IPS DF 6.9 (cell line): Measurements from ENCODE around the gene RTN4RL1.

ENCODE experiments used
- DNase-seq: peaks from one replicate; pipeline ENCODE4 v3.0.0-alpha.2; 2013; ENCODE audit warnings: low read depth, low spot score
- H3K27ac ChIP-seq: one replicate; pipeline ENCODE4 v1.5.1; 2013; ENCODE audit warnings: low read length, control low read depth
- H3K27me3 ChIP-seq: 2 replicates; pipeline ENCODE4 v1.6.1; 2013; ENCODE audit warnings: mild to moderate bottlenecking, low read length; ENCODE audit not compliant: control insufficient read depth, insufficient read depth
- H3K36me3 ChIP-seq: 2 replicates; pipeline ENCODE4 v1.6.1; 2013; ENCODE audit warnings: low read length; ENCODE audit not compliant: control insufficient read depth, insufficient read depth
- H3K4me1 ChIP-seq: 2 replicates; pipeline ENCODE4 v1.6.1; 2013; ENCODE audit warnings: low read length; ENCODE audit not compliant: control insufficient read depth, insufficient read depth
- H3K4me3 ChIP-seq: 2 replicates; pipeline ENCODE4 v1.5.1; 2013; ENCODE audit warnings: mild to moderate bottlenecking, low read length
- H3K9me3 ChIP-seq: 2 replicates; pipeline ENCODE4 v1.6.1; 2013; ENCODE audit warnings: low read length, inconsistent platforms; ENCODE audit not compliant: control insufficient read depth, insufficient read depth
- WGBS: extraction: QIAGEN DNeasy Blood & Tissue Kit; methylation state at CpG from one replicate; pipeline ENCODE4 v1.1.7; 2013; ENCODE audit warnings: mixed read lengths, missing lambda C conversion rate; ENCODE audit not compliant: insufficient read length, insufficient coverage; 5-methylcytosine and 5-hydroxymethylcytosine counted together

Gene RTN4RL1

DNA sequence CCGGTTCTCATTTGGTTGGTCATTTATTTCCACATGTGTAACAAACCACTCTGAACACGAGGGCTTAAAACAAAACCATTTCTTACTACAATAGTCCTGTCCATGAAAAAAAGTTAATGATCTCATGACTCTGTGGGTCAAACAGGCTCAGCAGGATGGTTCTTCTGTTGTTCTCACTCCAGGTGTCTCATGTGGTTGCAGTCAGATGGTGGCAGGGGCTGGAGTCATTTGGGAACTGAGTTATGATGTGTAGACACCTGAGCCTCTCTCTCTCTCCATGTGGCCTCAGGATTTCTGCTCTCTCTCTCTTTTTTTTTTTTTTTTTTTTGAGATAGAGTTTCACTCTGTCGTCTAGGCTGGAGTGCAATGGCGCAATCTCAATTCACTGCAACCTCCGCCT, 55.4 kb downstream of the RTN4RL1 start:
- H3K9me3 ChIP-seq: no peaks in the 10 kb centered on the region
- no peaks in the 10 kb centered on the region for H3K36me3 ChIP-seq
- H3K27me3 ChIP-seq: no peaks in the 10 kb centered on the region
- H3K27ac ChIP-seq: no peak overlapping the region
- DNase-seq: no peak
- H3K4me3 ChIP-seq: no peak overlapping the region
- H3K4me1 ChIP-seq: 0 out of 2 replicates have a peak, but pooled peaks cover 1% of the 10 kb centered on the region
- no CpG with 5 or more reads among the region's 5 CpGs for WGBS

DNA sequence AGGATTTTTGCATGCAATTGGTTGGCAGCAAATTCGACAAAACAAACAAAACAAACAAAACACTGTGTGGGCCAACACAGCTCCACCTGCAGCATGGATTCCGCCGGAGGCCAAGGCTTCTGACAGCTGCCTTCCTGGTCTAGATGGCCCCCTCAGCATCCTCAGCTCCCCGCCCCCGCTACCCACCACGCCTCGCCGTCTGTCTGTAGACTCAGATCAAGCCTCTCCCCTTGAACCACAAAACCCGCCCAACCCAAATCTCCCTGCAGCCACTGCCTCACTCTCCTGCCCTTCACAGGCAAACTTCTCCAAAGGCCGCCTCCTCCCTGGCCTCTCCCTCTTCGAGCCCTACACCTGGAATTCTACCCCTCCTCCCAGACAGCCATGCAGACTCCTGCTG, 57.9 kb downstream of the RTN4RL1 start:
- no peaks in the 10 kb centered on the region for H3K9me3 ChIP-seq
- H3K27ac ChIP-seq: no peak overlapping the region
- DNase-seq: peak; percentile 33
- WGBS: no CpG with 5 or more reads among the region's 11 CpGs
- H3K27me3 ChIP-seq: no peaks in the 10 kb centered on the region
- no peaks in the 10 kb centered on the region for H3K36me3 ChIP-seq
- H3K4me1 ChIP-seq: no peaks in the 10 kb centered on the region
- H3K4me3 ChIP-seq: no peak overlapping the region

DNA sequence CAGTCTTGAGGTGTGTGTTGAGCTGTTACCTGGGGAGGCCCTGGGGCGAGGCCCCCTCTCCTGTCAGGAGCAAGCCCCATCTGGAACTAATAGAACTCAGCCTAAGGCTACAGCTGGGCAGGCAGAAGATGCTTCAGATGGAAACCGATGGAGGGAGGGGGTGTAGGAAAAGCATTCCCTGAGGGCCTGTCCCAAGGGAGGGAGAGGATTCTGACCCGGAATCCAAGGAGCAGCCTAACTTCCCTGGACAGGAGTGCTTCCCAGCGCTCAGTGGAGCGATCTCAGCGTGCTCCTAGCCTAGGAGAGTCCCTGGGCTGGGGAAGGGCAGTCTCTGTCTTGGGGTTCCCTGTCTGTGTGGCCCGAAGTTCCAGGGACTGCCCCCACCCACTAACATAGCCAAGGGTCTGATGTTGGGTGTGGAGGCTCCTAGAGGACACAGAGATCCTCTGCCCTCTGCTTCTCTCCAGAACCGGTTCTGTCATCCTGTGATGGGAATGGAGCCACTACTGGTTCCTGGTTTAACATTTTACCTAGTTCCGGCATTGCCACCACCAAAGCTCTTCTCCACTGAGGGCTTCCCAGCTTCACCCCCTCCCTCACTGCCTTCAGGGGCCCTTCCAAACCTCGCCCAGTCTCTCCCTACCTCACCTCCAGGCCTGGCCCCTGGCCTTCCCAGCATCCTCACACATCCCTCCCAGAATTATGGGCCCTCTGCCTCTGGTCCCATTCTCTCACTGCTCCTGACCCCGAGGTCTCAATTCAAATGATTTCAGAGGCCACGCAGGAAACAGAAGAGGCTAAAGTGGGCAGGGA, 58.7 kb downstream of the RTN4RL1 start:
- DNase-seq: no peak
- no peaks in the 10 kb centered on the region for H3K36me3 ChIP-seq
- no CpG with 5 or more reads among the region's 12 CpGs for WGBS
- no peaks in the 10 kb centered on the region for H3K27me3 ChIP-seq
- H3K9me3 ChIP-seq: no peaks in the 10 kb centered on the region
- H3K4me1 ChIP-seq: no peaks in the 10 kb centered on the region
- H3K27ac ChIP-seq: no peak overlapping the region
- no peak overlapping the region for H3K4me3 ChIP-seq

DNA sequence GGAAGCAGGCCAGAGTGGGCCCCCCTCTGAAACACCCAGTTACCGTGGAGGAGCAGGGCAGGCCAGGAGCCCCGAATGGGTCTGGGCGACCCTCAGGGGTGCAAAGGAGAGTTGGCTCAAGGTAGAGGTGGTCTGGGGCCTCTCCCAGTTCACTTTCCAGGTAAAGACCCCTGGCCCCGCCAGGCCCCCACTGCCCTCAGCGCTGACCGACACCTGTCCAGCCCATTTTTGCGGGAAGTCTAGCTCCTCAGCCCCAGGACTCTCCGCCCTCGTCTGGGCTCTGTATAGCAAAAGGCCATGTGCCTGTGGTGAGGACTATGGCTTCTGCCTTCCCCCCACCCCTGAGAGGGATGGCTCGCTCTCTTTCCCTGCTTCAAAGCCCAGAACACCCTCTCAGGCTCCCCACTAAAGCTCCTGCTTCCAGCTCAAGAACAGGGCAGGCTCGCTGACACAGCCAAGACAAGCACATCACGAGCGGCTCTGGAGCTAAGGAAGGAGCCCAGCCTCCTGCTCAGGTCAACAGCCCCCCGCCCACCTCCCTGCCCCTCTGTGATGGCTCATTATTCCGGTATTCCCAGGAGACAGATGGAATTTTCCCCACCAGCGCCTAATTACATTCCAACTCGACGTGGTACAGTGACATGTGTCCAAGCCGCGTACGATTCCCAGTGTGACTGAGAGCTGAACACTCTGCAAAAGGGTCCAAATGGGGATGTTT, 59.4 kb downstream of the RTN4RL1 start:
- WGBS: no CpG with 5 or more reads among the region's 21 CpGs
- no peaks in the 10 kb centered on the region for H3K27me3 ChIP-seq
- no peaks in the 10 kb centered on the region for H3K9me3 ChIP-seq
- no peak overlapping the region for H3K4me3 ChIP-seq
- no peaks in the 10 kb centered on the region for H3K4me1 ChIP-seq
- DNase-seq: no peak
- no peaks in the 10 kb centered on the region for H3K36me3 ChIP-seq
- H3K27ac ChIP-seq: no peak overlapping the region

DNA sequence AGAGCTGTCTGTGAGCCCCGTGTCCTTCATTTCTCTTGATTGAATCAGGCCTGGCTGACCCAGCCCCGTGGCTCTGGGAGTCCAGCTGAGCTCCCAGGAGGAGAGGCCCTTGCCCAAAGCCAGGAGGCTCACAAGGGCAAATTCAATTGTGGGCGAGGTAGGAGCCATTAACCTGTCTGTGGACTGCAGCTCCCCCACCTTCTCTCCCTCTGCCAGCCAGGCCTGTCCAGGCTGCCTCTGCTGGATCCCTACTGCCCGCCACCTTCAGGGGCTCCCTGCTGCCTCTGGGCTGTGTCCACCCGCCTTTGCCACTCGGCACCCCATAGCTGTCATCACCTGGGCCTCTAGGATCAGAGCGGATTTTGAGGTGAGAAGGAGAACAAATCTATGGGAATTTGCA, 61.9 kb downstream of the RTN4RL1 start:
- H3K4me1 ChIP-seq: no peaks in the 10 kb centered on the region
- WGBS: no CpG with 5 or more reads among the region's 7 CpGs
- no peaks in the 10 kb centered on the region for H3K9me3 ChIP-seq
- H3K4me3 ChIP-seq: no peak overlapping the region
- DNase-seq: no peak
- H3K27me3 ChIP-seq: no peaks in the 10 kb centered on the region
- no peaks in the 10 kb centered on the region for H3K36me3 ChIP-seq
- H3K27ac ChIP-seq: no peak overlapping the region

DNA sequence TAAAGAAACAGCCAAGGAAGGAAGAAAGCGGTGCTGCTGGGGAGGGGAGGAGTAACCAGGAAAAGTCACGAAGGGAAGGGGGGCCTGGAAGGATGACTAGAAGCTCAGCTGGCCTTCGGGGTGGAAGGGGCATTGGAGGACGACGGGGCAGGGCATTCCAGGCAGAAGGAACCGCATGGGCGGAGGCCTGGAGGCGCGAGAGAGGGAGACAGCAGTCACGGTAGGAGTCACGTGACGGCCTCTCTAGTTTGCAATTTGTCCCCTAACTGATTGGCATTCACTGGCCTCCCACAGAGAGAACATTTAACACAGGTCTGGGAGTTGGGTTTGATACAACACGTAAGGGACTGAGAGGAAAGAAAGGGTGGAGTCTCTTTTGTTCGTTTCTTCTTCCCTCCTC, 63.9 kb downstream of the RTN4RL1 start:
- no peaks in the 10 kb centered on the region for H3K27me3 ChIP-seq
- DNase-seq: peak; percentile 48
- H3K36me3 ChIP-seq: no peaks in the 10 kb centered on the region
- H3K27ac ChIP-seq: no peak overlapping the region
- no CpG with 5 or more reads among the region's 14 CpGs for WGBS
- H3K4me1 ChIP-seq: no peaks in the 10 kb centered on the region
- H3K4me3 ChIP-seq: no peak overlapping the region
- H3K9me3 ChIP-seq: no peaks in the 10 kb centered on the region

DNA sequence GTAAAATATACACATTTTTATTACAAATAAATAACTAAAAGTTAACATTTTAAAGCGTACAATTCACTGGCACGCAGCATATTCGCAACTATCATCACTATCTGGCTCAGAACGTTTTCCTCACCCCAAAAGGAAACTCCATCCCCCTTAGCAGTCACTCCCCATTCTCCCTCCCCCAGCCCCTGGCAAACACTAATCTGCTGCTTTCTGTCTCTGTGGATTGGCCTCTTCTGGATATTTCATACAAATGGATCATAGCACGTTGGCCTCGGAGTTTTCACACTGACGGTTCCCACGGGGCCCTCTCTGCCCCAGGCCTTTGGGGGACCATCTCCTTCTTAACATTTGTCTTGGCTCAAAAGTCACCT, 64.6 kb downstream of the RTN4RL1 start:
- peaks cover 1% of the 10 kb centered on the region; the same call in 1 of the 2 replicates for H3K4me1 ChIP-seq
- no peak overlapping the region for H3K27ac ChIP-seq
- DNase-seq: no peak
- H3K9me3 ChIP-seq: no peaks in the 10 kb centered on the region
- no peaks in the 10 kb centered on the region for H3K36me3 ChIP-seq
- no peaks in the 10 kb centered on the region for H3K27me3 ChIP-seq
- H3K4me3 ChIP-seq: no peak overlapping the region
- no CpG with 5 or more reads among the region's 8 CpGs for WGBS

DNA sequence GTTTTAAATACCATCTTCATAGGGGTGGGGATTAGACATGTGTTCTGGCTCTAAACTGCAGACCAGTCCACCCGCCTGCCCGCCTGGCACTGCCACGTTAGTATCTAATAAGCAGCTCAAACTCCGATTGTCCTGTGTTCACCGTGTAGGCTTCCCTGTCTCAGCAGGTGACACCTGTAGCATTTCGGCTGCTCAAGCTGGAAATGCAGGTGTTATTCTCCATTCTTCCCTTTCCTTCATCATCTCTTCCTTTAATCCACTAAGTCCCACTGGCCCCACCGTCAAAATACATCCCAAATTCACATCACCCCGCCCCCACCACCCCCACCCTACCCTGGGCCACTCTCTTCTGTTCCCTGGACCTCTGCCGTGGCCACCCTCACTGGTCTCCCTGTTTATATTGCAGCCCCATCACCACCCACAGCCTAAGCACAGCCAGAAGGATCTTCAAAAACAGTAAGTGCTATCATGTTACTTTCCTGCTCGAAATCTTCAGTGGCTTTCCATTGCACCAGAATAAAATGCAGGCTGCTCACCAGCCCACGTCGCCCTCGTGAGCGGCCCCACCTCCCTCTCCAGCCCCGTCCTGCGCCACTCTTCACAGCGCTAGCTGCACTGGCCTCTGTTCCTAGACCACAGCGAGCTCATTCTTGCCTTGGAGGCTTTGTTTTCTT, 65.1 kb downstream of the RTN4RL1 start:
- WGBS: 100% methylated on average over 2 of the region's 18 CpGs
- DNase-seq: no peak

DNA sequence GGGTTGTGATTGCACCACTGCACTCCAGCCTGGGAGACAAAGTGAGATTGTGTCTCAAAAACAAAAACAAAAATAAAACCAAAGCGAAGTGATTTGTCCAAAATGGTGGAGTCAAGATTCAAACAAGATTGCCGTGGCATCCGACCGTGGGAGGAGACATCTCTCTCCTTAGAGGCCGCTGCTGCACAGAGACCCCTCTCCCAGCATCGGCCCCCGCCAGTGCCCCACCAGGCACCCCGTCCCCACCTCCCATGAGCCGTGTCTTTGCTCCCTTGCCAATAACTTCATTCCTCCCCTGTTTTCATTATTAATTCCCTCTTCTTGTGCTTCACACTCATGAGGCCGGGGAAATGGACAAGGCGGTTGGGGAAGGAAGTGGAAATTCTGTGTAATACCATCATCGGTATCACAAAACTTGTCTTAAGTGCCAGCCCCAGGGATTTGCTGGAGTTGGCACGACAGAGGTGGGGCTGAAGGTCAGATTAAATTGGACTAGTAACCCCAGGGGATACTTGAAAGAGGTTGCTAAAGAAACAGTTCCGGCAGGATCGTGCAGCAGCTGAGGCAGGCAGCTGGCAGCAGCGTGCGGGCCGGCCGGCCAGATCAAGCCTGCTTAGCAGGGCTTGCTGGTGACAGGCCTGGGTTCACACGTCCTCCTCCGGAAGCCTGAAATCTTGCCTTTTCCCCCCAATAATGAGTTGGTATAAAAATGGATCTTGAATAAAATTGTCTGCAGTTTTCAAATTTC, 66.8 kb downstream of the RTN4RL1 start:
- Histone ChIP-seq H3K4me3 (no peak overlapping the region), H3K9me3 (no peaks in the 10 kb centered on the region), H3K27ac (no peak overlapping the region), H3K4me1 (peaks cover 1% of the 10 kb centered on the region; the same call in 1 of the 2 replicates), H3K36me3 (no peaks in the 10 kb centered on the region), H3K27me3 (no peaks in the 10 kb centered on the region)
- DNase-seq: no peak
- WGBS: no CpG with 5 or more reads among the region's 21 CpGs

More for the DNA sequence above, 65.1 kb downstream of the RTN4RL1 start:
- no peaks in the 10 kb centered on the region for H3K27me3 ChIP-seq
- H3K27ac ChIP-seq: no peak overlapping the region
- no peaks in the 10 kb centered on the region for H3K36me3 ChIP-seq
- H3K4me1 ChIP-seq: peaks cover 1% of the 10 kb centered on the region; the same call in 1 of the 2 replicates
- H3K4me3 ChIP-seq: no peak overlapping the region
- H3K9me3 ChIP-seq: no peaks in the 10 kb centered on the region

DNA sequence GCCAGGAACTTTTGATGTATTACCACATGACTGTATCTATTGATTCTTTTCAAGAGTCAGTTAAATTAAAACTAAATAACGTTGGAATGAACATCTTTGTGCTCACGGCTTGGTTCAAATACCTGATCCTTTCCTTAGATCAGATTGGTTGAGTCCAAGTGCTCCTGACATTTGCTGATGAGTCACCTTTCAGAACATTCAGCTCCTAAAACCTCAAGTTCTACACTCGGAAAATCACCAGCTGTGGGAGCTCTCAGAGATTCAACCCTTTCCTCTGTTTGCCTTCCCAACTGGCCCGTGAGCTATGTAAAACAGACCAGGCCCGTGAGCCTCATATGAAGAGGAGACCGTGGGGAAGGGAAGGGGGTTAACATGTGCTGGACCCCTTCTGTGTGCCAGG, 68.1 kb downstream of the RTN4RL1 start:
- no CpG with 5 or more reads among the region's 6 CpGs for WGBS
- Histone ChIP-seq H3K4me1 (peaks cover 1% of the 10 kb centered on the region; the same call in 1 of the 2 replicates), H3K27ac (no peak overlapping the region), H3K9me3 (no peaks in the 10 kb centered on the region), H3K36me3 (no peaks in the 10 kb centered on the region), H3K27me3 (no peaks in the 10 kb centered on the region), H3K4me3 (no peak overlapping the region)
- no peak for DNase-seq
